PFSK-1 (cell line): Measurements from ENCODE around the gene UST.

ENCODE experiments used
- FOXP2 ChIP-seq: optimal IDR thresholded peaks from 2 replicates; pipeline ENCODE3; 2011; ENCODE audit warnings: borderline replicate concordance, control low read depth, inconsistent platforms; ENCODE audit not compliant: insufficient read depth; ENCODE audit errors: extremely low read length, extremely low read depth
- POLR2AphosphoS5 ChIP-seq: IDR thresholded peaks from 2 replicates; pipeline ENCODE4 v1.6.1; 2012; ENCODE audit warnings: low read depth, mild to moderate bottlenecking, control low read depth, low read length, moderate library complexity
- SIN3A ChIP-seq: IDR thresholded peaks from 2 replicates; pipeline ENCODE4 v1.6.1; 2012; ENCODE audit warnings: mild to moderate bottlenecking, low read length, moderate library complexity, borderline replicate concordance; ENCODE audit not compliant: insufficient read depth
- TAF1 ChIP-seq: IDR thresholded peaks from 2 replicates; pipeline ENCODE4 v1.6.1; 2012; ENCODE audit warnings: low read length, control low read depth, borderline replicate concordance; ENCODE audit not compliant: insufficient read depth
- TF ChIP-seq, protein P1 (sequence below), 2 experiments: IDR thresholded peaks; 2 replicates each; pipeline versions ENCODE4 v1.6.1 to v1.8.0; 2011 to 2012; ENCODE audit warnings: low read depth in 2 of 2, low read length in 2 of 2, control low read depth in 1 of 2, inconsistent platforms in 1 of 2, mild to moderate bottlenecking in 1 of 2, moderate library complexity in 1 of 2; ENCODE audit not compliant: insufficient read depth in 1 of 2

UST gene

DNA sequence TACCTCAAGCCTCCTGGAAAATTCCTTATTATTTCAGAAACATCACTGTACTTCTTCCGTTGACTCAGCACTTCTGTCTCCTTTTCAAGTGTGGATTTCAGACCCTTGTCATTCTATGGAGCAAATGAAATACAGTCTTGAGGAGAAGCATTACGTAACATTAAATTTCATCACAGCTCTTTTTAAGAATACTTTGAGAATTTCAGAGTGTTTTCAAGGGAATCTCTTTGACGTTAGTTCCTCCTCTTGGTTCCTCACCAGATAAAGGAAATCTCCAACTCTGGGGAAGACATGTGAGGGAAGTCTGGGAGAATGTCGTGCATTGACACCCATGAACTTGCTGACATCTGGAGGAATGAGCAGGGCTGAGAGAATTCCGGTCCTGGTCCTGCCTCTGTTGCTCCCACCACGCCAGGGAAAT, 32.3 kb downstream of the UST start:
- TF ChIP-seq SIN3A (no peak), POLR2AphosphoS5 (no peak), TAF1 (no peak), FOXP2 (no peak)
- TF ChIP-seq, protein P1, sequence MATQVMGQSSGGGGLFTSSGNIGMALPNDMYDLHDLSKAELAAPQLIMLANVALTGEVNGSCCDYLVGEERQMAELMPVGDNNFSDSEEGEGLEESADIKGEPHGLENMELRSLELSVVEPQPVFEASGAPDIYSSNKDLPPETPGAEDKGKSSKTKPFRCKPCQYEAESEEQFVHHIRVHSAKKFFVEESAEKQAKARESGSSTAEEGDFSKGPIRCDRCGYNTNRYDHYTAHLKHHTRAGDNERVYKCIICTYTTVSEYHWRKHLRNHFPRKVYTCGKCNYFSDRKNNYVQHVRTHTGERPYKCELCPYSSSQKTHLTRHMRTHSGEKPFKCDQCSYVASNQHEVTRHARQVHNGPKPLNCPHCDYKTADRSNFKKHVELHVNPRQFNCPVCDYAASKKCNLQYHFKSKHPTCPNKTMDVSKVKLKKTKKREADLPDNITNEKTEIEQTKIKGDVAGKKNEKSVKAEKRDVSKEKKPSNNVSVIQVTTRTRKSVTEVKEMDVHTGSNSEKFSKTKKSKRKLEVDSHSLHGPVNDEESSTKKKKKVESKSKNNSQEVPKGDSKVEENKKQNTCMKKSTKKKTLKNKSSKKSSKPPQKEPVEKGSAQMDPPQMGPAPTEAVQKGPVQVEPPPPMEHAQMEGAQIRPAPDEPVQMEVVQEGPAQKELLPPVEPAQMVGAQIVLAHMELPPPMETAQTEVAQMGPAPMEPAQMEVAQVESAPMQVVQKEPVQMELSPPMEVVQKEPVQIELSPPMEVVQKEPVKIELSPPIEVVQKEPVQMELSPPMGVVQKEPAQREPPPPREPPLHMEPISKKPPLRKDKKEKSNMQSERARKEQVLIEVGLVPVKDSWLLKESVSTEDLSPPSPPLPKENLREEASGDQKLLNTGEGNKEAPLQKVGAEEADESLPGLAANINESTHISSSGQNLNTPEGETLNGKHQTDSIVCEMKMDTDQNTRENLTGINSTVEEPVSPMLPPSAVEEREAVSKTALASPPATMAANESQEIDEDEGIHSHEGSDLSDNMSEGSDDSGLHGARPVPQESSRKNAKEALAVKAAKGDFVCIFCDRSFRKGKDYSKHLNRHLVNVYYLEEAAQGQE (IDR thresholded peaks at IDR 0.05; ENCODE audit: insufficient read depth in 1 of 2, low read depth in 2 of 2, low read length in 2 of 2) = no peak

DNA sequence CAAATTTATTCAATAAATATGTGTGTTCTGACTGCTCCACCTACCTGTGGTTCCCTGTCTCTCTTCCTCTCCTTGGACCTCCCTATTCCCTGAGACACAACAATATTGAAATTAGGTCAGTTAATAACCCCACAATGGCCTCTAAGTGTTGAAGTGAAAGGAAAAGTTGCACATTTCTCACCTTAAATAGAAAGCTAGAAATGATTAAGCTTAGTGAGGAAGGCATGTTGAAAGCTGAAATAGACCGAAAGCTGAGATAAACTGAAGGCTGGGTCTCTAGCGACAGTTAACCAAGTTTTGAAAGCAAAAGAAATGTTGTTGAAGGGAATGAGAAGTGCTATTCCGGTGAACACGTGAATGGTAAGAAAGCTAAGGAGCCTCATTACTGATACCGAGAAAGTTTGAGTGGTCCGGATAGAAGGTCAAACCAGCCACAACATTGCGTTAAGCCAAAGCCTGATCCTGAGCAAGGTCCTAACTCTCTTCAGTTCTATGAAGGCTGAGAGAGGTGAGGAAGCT, 34.1 kb downstream of the UST start:
- TF ChIP-seq SIN3A = no peak
- no peak for TF ChIP-seq POLR2AphosphoS5
- no peak for TF ChIP-seq TAF1
- TF ChIP-seq, protein P1 (IDR thresholded peaks at IDR 0.05; ENCODE audit: insufficient read depth in 1 of 2, low read depth in 2 of 2, low read length in 2 of 2) = no peak
- TF ChIP-seq FOXP2 = no peak

DNA sequence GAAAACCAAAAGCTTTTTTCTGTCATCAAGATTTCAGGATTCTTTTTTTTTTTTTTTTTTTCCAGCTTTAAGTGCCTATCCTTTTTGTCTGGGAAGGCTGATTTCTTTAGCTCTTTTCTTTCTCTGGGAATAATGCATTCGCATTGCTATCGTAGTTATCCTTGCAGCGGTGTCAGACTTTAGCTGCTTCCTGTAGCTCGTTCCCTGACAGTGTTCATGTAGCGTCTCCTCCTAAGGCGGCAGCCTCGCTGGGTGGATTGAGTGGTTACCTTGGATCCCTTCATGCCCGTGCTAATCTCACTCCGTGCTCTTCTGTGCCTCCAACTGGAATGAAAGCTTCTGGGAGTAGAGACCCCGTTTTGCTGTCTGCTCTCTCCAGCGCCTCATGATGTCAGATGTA, 43.1 kb downstream of the UST start:
- no peak for TF ChIP-seq FOXP2
- TF ChIP-seq, protein P1 (IDR thresholded peaks at IDR 0.05; ENCODE audit: insufficient read depth in 1 of 2, low read depth in 2 of 2, low read length in 2 of 2) = no peak
- TF ChIP-seq TAF1 = no peak
- no peak for TF ChIP-seq SIN3A
- no peak for TF ChIP-seq POLR2AphosphoS5

DNA sequence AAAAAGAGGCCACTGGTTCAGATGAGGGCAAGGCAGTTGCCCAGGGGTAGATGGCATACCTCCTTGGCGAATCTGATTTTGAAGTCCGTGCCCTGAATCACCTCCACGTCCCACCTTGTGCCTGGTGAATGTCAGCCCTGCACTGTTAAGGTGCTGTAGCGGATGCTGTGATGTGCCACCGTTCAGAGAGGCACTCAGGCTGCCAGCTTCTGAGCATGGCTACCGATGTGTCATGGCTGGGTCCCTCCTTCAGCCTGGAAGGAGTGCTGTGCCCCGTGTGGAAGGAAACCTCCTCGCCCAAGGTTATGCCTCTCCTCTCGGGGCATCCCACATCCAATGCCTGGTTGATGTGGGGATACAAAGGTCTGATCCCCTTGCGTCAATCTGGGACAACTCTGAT, 43.6 kb downstream of the UST start:
- TF ChIP-seq, protein P1 (IDR thresholded peaks at IDR 0.05; ENCODE audit: insufficient read depth in 1 of 2, low read depth in 2 of 2, low read length in 2 of 2) = no peak
- TF ChIP-seq SIN3A = no peak
- TF ChIP-seq POLR2AphosphoS5 = no peak
- TF ChIP-seq TAF1 = no peak
- TF ChIP-seq FOXP2 = no peak

DNA sequence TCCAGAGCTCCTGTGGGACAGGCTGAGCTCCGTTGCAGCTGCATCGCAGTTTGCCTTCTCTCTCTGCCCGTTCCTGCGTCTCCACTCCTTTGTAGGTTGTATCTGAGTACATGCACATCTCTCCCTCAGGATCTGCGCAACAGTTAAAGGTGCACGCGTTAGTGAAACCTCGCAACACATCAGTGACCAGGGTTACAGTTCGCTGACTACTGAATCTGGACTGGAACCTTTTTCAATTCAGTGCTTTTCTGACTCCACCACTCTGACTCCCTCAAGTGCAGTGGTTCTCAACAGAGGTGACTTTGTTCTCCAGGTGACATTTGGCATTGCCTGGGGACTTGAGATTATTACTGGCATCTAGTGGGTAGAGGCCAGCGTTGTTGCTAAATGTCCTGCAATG, 44.0 kb downstream of the UST start:
- TF ChIP-seq POLR2AphosphoS5 (no peak), SIN3A (no peak), FOXP2 (no peak), TAF1 (no peak)
- TF ChIP-seq, protein P1 (IDR thresholded peaks at IDR 0.05; ENCODE audit: insufficient read depth in 1 of 2, low read depth in 2 of 2, low read length in 2 of 2) = no peak
